Ecto neural progenitor cell (in vitro differentiated cells): ENCODE measurements around the gene COX6B1.
A peak's percentile ranks its signal among the peaks of the same experiment; 100 is the strongest.
"Not testable (repeated sequence)": the region's sequence is repeated elsewhere in the genome, so short reads cannot be mapped to it uniquely, and the experiment has no call there.

Experiments
- DNase-seq: peaks from one replicate; pipeline ENCODE4 v3.0.0-alpha.2; 2018; ENCODE audit warnings: low spot score

Gene COX6B1

GRCh38 chr19:35633727-35634440 lies 14.2 kb upstream of the COX6B1 start:
- no peak for DNase-seq

- no peak for DNase-seq
These were observed 11.5 kb upstream of the COX6B1 start for GRCh38 chr19:35636651-35637050.

- no peak for DNase-seq
These were observed 11.0 kb upstream of the COX6B1 start for GRCh38 chr19:35637165-35637564.

- no peak for DNase-seq
These were observed 8.8 kb upstream of the COX6B1 start for GRCh38 chr19:35639321-35639639.

GRCh38 chr19:35639863-35640262 lies 8.3 kb upstream of the COX6B1 start:
- no peak for DNase-seq

GRCh38 chr19:35641515-35642151 lies 6.5 kb upstream of the COX6B1 start, which contains the start of gene ETV2:
Gene ETV2 (plus strand): TSS chr19:35641745. CDS start chr19:35642461, 716 bp downstream.
- peak; percentile 73 for DNase-seq

- no peak for DNase-seq
These were observed 5.8 kb upstream of the COX6B1 start for GRCh38 chr19:35642312-35642711.

- peak; percentile 63 for DNase-seq
These were observed 5.3 kb upstream of the COX6B1 start for GRCh38 chr19:35642798-35643254.

- peak; percentile 94 for DNase-seq
These were observed 4.6 kb upstream of the COX6B1 start for GRCh38 chr19:35643255-35644205.

- DNase-seq, result peak; percentile 96
These were observed 3.7 kb upstream of the COX6B1 start for GRCh38 chr19:35644206-35644986.

- DNase-seq, result peak; percentile 91
These were observed 3.0 kb upstream of the COX6B1 start for GRCh38 chr19:35644987-35645679.

GRCh38 chr19:35645680-35646511 lies 2.2 kb upstream of the COX6B1 start:
- DNase-seq, result no peak

GRCh38 chr19:35650581-35650980 lies 2.5 kb downstream of the COX6B1 start:
- no peak for DNase-seq

- not testable (repeated sequence) for DNase-seq
These were observed 6.7 kb downstream of the COX6B1 start for GRCh38 chr19:35654828-35655227.

GRCh38 chr19:35655600-35655999 lies 7.5 kb downstream of the COX6B1 start:
- no peak for DNase-seq

GRCh38 chr19:35656700-35657099 lies 8.6 kb downstream of the COX6B1 start:
- DNase-seq, result no peak

- DNase-seq, result no peak
These were observed 10.0 kb downstream of the COX6B1 start for GRCh38 chr19:35657904-35658700.

- no peak for DNase-seq
These were observed 13.8 kb downstream of the COX6B1 start for GRCh38 chr19:35661995-35662340.

GRCh38 chr19:35663981-35664380 lies 15.9 kb downstream of the COX6B1 start:
- DNase-seq, result no peak
